Small intestine (tissue), 7 donors: Measurements from ENCODE around the gene VAV3. TPM values are rescaled to one million over a fixed set of nuclear protein-coding genes. Genes with fewer than 3 reads are reported as not detected.

ENCODE experiments used
- DNase-seq, 2 donors: peaks; one replicate each; pipeline versions ENCODE4 v3.0.0 to v3.0.0-alpha.2; 2013
- FAIRE-seq: peaks from 2 replicates; lab custom pipeline; 2012; peaks lifted over from hg19 to GRCh38; lab: Jason Lieb, UNC
- H3K27ac ChIP-seq, 3 donors: one replicate each; pipeline ENCODE4 v1.5.1; 2013; ENCODE audit warnings: low read length in 2 of 3, mild to moderate bottlenecking in 2 of 3, control low read depth in 1 of 3, inconsistent platforms in 1 of 3, low read depth in 1 of 3, moderate library complexity in 1 of 3
- H3K27me3 ChIP-seq, 3 donors: one replicate each; pipeline ENCODE4 v1.6.1; 2013; ENCODE audit warnings: low read length in 3 of 3, inconsistent platforms in 1 of 3; ENCODE audit not compliant: control insufficient read depth in 3 of 3, insufficient read depth in 3 of 3
- H3K36me3 ChIP-seq, 3 donors: one replicate each; pipeline ENCODE4 v1.6.1; 2013; ENCODE audit warnings: low read length in 3 of 3, inconsistent platforms in 1 of 3, low read depth in 1 of 3, mild to moderate bottlenecking in 1 of 3, moderate library complexity in 1 of 3; ENCODE audit not compliant: control insufficient read depth in 3 of 3, insufficient read depth in 2 of 3
- H3K4me1 ChIP-seq, 3 donors: one replicate each; pipeline ENCODE4 v1.6.1; 2013; ENCODE audit warnings: low read length in 2 of 3, inconsistent platforms in 1 of 3, low read depth in 1 of 3, mild to moderate bottlenecking in 1 of 3, moderate library complexity in 1 of 3; ENCODE audit not compliant: control insufficient read depth in 3 of 3, insufficient read depth in 2 of 3
- H3K4me3 ChIP-seq, 3 donors: one replicate each; pipeline ENCODE4 v1.5.1; 2013; ENCODE audit warnings: low read length in 3 of 3, control low read depth in 1 of 3, inconsistent platforms in 1 of 3, low read depth in 1 of 3, mild to moderate bottlenecking in 1 of 3, moderate library complexity in 1 of 3
- H3K9me3 ChIP-seq, 2 donors: one replicate each; pipeline ENCODE4 v1.6.1; 2013; ENCODE audit warnings: low read depth in 1 of 2, low read length in 1 of 2; ENCODE audit not compliant: control insufficient read depth in 2 of 2, insufficient read depth in 1 of 2
- WGBS, 3 donors: extraction: QIAGEN DNeasy Blood & Tissue Kit; methylation state at CpG; one replicate each; pipeline ENCODE4 v1.1.7; 2013; 5-methylcytosine and 5-hydroxymethylcytosine counted together
- polyA plus RNA-seq, 4 donors: library from polyadenylated mRNA; stranded (reverse) in 3 of 4; unstranded in 1 of 4; fragments of 200-250 nt in 3 of 4; fragments of 120-200 nt in 1 of 4; gene quantifications; one replicate each; pipeline versions ENCODE4 v1.2.1 to v1.2.3, GENCODE V29; 2013
- donor health status: healthy with polysubstance abuse.
- donor health status: control.
- donor health status: control.
- donor health status: Bipolar disorder and iron deficiency.
- donor health status: healthy.

Gene VAV3
- polyA plus RNA-seq, 4 donors, result 5.4 to 50.2 (median 11.2) TPM

DNA sequence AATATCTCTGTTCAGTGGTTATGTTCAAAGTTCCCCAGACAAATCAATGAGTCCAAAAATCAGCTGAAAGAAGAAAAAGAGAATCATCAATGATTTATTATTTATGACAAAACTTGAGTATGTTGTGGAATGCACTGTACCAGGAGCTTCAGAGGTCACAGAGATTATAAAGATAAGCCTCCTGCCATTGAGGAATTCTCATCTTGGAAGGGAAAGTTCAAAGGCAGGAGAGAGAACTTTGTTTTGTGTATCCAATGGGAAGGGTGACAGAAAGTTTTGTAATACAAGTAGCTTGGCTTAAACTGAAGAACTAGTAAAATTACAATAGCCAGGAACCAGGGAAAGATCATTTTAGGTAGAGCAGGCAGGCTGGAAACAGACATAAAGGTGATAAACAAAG is 367.7 kb downstream of the VAV3 start:
- no peaks in the 10 kb centered on the region for H3K27me3 ChIP-seq
- peaks cover 0 to 5% (median 0%) of the 10 kb centered on the region in 3 donors for H3K36me3 ChIP-seq
- DNase-seq (peak; percentile 11 to 22), FAIRE-seq (no peak)
- no peak overlapping the region for H3K27ac ChIP-seq
- no peaks in the 10 kb centered on the region for H3K9me3 ChIP-seq
- no peak overlapping the region for H3K4me3 ChIP-seq
- H3K4me1 ChIP-seq, result peaks cover 0 to 6% (median 0%) of the 10 kb centered on the region in 3 donors

GRCh38 chr1:107594536-107594935 is 370.4 kb downstream of the VAV3 start:
- DNase-seq (no peak), FAIRE-seq (no peak)
- peaks cover 0 to 5% (median 0%) of the 10 kb centered on the region in 3 donors for H3K36me3 ChIP-seq
- no peak overlapping the region for H3K27ac ChIP-seq
- H3K27me3 ChIP-seq, result no peaks in the 10 kb centered on the region
- 86 to 90% (median 88%) methylated on average over 1 of the region's 1 CpG for WGBS, 3 donors
- H3K4me1 ChIP-seq, result peaks cover 0 to 6% (median 0%) of the 10 kb centered on the region in 3 donors
- H3K4me3 ChIP-seq, result no peak overlapping the region
- no peaks in the 10 kb centered on the region for H3K9me3 ChIP-seq

DNA sequence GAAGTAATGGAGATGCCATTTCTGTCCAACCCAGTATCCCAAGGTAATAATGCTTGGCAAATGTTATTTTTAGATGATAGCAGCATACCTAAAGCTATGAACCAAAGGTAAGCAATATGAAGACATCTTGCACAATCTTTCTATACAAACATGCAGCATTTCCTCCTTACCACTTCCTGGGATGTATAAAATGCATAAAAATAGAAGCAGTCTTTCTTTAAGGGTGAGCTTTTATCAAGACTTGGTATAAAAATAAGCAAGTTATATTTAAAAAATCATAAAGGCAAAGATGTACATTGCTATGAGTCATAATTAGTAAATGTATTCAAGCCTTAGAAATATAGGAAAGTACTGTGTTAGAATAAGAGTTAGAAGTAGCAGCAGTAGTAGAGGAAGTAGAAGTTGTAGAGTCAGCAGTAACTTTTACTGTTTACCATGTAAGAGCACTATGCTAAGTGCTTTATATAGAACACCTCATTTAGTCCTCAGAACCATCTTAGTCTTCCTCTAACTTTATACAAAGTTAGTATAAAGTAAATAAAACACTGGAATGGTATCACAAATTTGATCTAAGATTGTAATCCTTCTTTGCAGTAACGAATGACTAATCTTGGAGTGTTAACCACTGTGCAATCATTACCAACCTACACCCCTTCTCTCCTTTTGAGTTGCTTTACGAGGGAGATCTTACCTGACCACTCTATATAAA is 371.3 kb downstream of the VAV3 start:
- Histone ChIP-seq H3K36me3 (peaks cover 0 to 5% (median 0%) of the 10 kb centered on the region in 3 donors), H3K4me3 (no peak overlapping the region), H3K27ac (no peak overlapping the region), H3K9me3 (no peaks in the 10 kb centered on the region), H3K4me1 (peaks cover 0 to 6% (median 0%) of the 10 kb centered on the region in 3 donors), H3K27me3 (no peaks in the 10 kb centered on the region)
- FAIRE-seq, result no peak
- WGBS, 3 donors, result 59 to 67% (median 65%) methylated on average over 2 of the region's 2 CpGs
- peak in 1 of 2 donors; percentile 20 for DNase-seq

DNA sequence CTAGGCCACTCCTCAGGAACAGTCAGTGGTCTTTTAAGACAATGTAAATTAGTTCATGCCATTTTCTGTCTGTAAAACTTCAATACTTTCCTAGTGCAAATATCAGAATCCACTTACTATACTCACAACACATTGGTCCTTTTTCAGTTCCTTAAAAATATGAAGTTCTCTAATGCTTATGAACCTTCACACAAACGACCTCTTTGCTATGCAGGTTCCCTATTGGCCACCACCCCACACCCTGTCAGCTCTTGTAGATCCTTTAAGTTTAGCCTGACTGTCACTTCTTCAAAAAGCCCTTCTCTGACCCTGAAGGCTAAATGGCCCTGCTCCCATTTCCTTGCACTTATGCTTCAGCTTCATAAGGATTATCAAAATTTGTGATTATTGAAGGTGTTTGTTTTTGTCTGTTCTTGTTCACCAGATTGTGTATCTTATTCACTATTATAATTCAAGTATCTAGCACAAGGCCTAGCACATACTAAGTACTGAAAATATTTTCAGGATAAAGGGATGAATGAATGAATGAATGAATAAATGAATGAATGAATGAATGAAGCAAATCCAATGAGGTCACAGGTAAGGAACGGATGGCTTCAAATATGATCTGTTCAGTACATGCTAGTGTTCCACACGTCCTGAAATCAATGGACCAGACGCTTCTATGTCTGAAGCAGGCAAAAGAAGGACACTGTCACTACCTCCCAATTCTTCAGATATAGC is 373.9 kb downstream of the VAV3 start:
- Histone ChIP-seq H3K4me1 (no peaks in the 10 kb centered on the region), H3K27ac (no peak overlapping the region), H3K36me3 (peaks cover 0 to 4% (median 3%) of the 10 kb centered on the region in 3 donors), H3K4me3 (no peak overlapping the region), H3K27me3 (no peaks in the 10 kb centered on the region), H3K9me3 (no peaks in the 10 kb centered on the region)
- DNase-seq, result no peak
- no peak for FAIRE-seq
- WGBS, 3 donors, result 74 to 88% (median 88%) methylated on average over 4 of the region's 4 CpGs

DNA sequence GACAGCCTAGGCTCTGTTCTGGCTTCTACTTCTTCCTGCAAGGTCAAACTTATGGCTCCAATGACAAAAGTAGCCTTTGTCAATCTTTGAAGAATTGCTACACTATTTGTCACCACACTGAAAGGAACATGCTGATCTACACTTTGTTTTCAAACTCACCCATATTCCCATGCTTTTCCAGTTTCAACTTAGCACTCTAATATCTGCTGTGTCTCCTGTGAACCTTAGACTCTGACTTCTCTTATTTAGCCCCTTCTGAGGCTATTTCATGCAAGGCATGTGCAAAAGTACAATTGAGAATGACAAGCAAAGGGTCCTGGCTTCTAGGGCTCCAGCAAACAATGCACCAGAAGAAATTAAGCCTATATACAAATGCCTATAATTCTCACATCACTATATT is 374.9 kb downstream of the VAV3 start:
- Histone ChIP-seq H3K27ac (no peak overlapping the region), H3K4me1 (no peaks in the 10 kb centered on the region), H3K4me3 (no peak overlapping the region), H3K36me3 (peaks cover 0 to 3% (median 2%) of the 10 kb centered on the region in 3 donors), H3K9me3 (no peaks in the 10 kb centered on the region), H3K27me3 (no peaks in the 10 kb centered on the region)
- no peak for FAIRE-seq
- DNase-seq, result no peak

- H3K36me3 ChIP-seq, result peaks cover 0 to 3% (median 0%) of the 10 kb centered on the region in 3 donors
- FAIRE-seq, result no peak
- H3K9me3 ChIP-seq, result no peaks in the 10 kb centered on the region
- no peak overlapping the region for H3K27ac ChIP-seq
- H3K4me3 ChIP-seq, result no peak overlapping the region
- WGBS, 3 donors, result 98 to 100% (median 100%) methylated on average over 1 of the region's 1 CpG
- H3K27me3 ChIP-seq, result no peaks in the 10 kb centered on the region
- no peaks in the 10 kb centered on the region for H3K4me1 ChIP-seq
- no peak for DNase-seq
These were observed 376.7 kb downstream of the VAV3 start for GRCh38 chr1:107588321-107588720.

DNA sequence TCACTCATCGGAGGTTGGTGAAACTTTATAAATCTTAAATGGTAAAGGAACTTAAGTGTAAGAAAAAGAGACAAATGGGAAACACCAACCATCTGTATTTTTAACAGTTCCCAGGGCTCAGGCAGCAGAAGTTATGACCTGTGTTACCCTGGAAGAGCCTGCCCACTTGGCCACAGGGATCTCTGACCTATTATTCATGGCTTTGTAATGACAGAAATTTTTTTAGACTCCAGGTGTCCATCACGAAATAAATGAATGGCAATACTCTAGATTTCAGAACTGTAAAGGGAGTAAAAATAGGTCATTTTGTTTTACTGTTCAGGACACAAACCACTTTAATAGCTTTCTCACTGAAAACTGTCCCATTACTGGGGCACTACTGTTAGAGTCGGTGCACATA is 389.8 kb downstream of the VAV3 start:
- Histone ChIP-seq H3K36me3 (peaks cover 0 to 10% (median 2%) of the 10 kb centered on the region in 3 donors), H3K9me3 (peaks cover 0 to 5% of the 10 kb centered on the region in 2 donors), H3K27me3 (no peaks in the 10 kb centered on the region), H3K4me3 (no peak overlapping the region), H3K4me1 (no peaks in the 10 kb centered on the region), H3K27ac (no peak overlapping the region)
- no peak for DNase-seq
- WGBS, 3 donors, result 94 to 96% (median 95%) methylated on average over 3 of the region's 3 CpGs
- FAIRE-seq, result no peak

- DNase-seq (no peak), FAIRE-seq (no peak)
- Histone ChIP-seq H3K4me1 (no peaks in the 10 kb centered on the region), H3K9me3 (peaks cover 0 to 7% of the 10 kb centered on the region in 2 donors), H3K4me3 (no peak overlapping the region), H3K27me3 (no peaks in the 10 kb centered on the region), H3K36me3 (peaks cover 0 to 11% (median 2%) of the 10 kb centered on the region in 3 donors), H3K27ac (no peak overlapping the region)
- WGBS, 3 donors, result 89 to 91% (median 89%) methylated on average over 6 of the region's 6 CpGs
These were observed 390.9 kb downstream of the VAV3 start for GRCh38 chr1:107574044-107574443.
